H9 (cell line): Measurements from ENCODE around the gene EID2. TPM values are rescaled to one million over a fixed set of nuclear protein-coding genes. Genes with fewer than 3 reads are reported as not detected.

Experiments used
- DNase-seq: peaks from one replicate; pipeline ENCODE4 v3.0.0-alpha.2; 2017
- H2AFZ ChIP-seq: one replicate; pipeline ENCODE4 v1.6.1; 2013; ENCODE audit warnings: mild to moderate bottlenecking, low read length, control low read depth, moderate library complexity
- H2AK5ac ChIP-seq: 2 replicates; pipeline ENCODE4 v1.6.1; 2013; ENCODE audit warnings: low read length, control low read depth, mixed read lengths; ENCODE audit not compliant: insufficient read length
- H2BK120ac ChIP-seq: one replicate; pipeline ENCODE4 v1.6.1; 2013; ENCODE audit warnings: low read depth, mild to moderate bottlenecking, low read length, control low read depth, inconsistent platforms; ENCODE audit not compliant: poor library complexity, severe bottlenecking
- H2BK12ac ChIP-seq: 2 replicates; pipeline ENCODE4 v1.6.1; 2013; ENCODE audit warnings: low read length, control low read depth, mixed read lengths, low read depth; ENCODE audit not compliant: insufficient read length
- H2BK15ac ChIP-seq: 2 replicates; pipeline ENCODE4 v1.6.1; 2013; ENCODE audit warnings: low read depth, low read length, control low read depth
- H2BK20ac ChIP-seq: one replicate; pipeline ENCODE4 v1.6.1; 2013; ENCODE audit warnings: low read depth, mild to moderate bottlenecking, low read length, control low read depth, inconsistent platforms; ENCODE audit not compliant: poor library complexity, severe bottlenecking
- H2BK5ac ChIP-seq: 2 replicates; pipeline ENCODE4 v1.6.1; 2013; ENCODE audit warnings: low read length, control low read depth, mixed read lengths; ENCODE audit not compliant: insufficient read length
- H3K14ac ChIP-seq: 2 replicates; pipeline ENCODE4 v1.6.1; 2013; ENCODE audit warnings: low read length, control low read depth; ENCODE audit not compliant: insufficient read depth
- H3K18ac ChIP-seq: 2 replicates; pipeline ENCODE4 v1.6.1; 2013; ENCODE audit warnings: low read depth, mild to moderate bottlenecking, mixed read lengths, low read length, control low read depth; ENCODE audit not compliant: insufficient read length
- H3K23ac ChIP-seq: 2 replicates; pipeline ENCODE4 v1.6.1; 2013; ENCODE audit warnings: low read length, control low read depth, mixed read lengths, low read depth; ENCODE audit not compliant: insufficient read length
- H3K23me2 ChIP-seq: 2 replicates; pipeline ENCODE4 v1.6.1; 2013; ENCODE audit warnings: low read depth, mild to moderate bottlenecking, mixed read lengths, low read length, control low read depth; ENCODE audit not compliant: insufficient read length, poor library complexity, severe bottlenecking
- H3K27ac ChIP-seq: 2 replicates; pipeline ENCODE4 v1.5.1; 2013; ENCODE audit warnings: low read length, control low read depth, mixed read lengths, low read depth; ENCODE audit not compliant: insufficient read length
- H3K27me3 ChIP-seq: 2 replicates; pipeline ENCODE4 v1.6.1; 2013; ENCODE audit warnings: low read length, control low read depth, inconsistent platforms; ENCODE audit not compliant: insufficient read depth
- H3K4ac ChIP-seq: 2 replicates; pipeline ENCODE4 v1.6.1; 2013; ENCODE audit warnings: low read depth, mild to moderate bottlenecking, control low read depth, inconsistent platforms, low read length, moderate library complexity
- H3K4me1 ChIP-seq: 2 replicates; pipeline ENCODE4 v1.6.1; 2013; ENCODE audit warnings: low read length, control low read depth, inconsistent platforms; ENCODE audit not compliant: insufficient read depth
- H3K4me2 ChIP-seq: 2 replicates; pipeline ENCODE4 v1.6.1; 2013; ENCODE audit warnings: low read length, control low read depth, mixed read lengths; ENCODE audit not compliant: insufficient read length, insufficient read depth
- H3K56ac ChIP-seq: 2 replicates; pipeline ENCODE4 v1.6.1; 2013; ENCODE audit warnings: low read depth, mild to moderate bottlenecking, mixed read lengths, low read length, control low read depth; ENCODE audit not compliant: insufficient read length
- H3K79me1 ChIP-seq: 2 replicates; pipeline ENCODE4 v1.6.1; 2013; ENCODE audit warnings: low read depth, mild to moderate bottlenecking, moderate library complexity, low read length, control low read depth, inconsistent platforms; ENCODE audit not compliant: insufficient read depth, poor library complexity, severe bottlenecking
- H3K79me2 ChIP-seq: 2 replicates; pipeline ENCODE4 v1.6.1; 2013; ENCODE audit warnings: low read length, control low read depth, inconsistent platforms; ENCODE audit not compliant: insufficient read depth
- H3K9ac ChIP-seq: 2 replicates; pipeline ENCODE4 v1.6.1; 2013; ENCODE audit warnings: low read length, control low read depth, mixed read lengths; ENCODE audit not compliant: insufficient read length; ENCODE audit errors: extremely low read depth
- H3K9me3 ChIP-seq: one replicate; pipeline ENCODE4 v1.6.1; 2013; ENCODE audit warnings: low read depth, low read length, inconsistent platforms; ENCODE audit not compliant: control insufficient read depth
- H3T11ph ChIP-seq: one replicate; pipeline ENCODE4 v1.6.1; 2013; ENCODE audit warnings: mild to moderate bottlenecking, low read length, control low read depth, inconsistent platforms
- H4K20me1 ChIP-seq: one replicate; pipeline ENCODE4 v1.6.1; 2013; ENCODE audit not compliant: control insufficient read depth, insufficient read length, insufficient read depth
- H4K5ac ChIP-seq: 2 replicates; pipeline ENCODE4 v1.6.1; 2013; ENCODE audit warnings: low read depth, mild to moderate bottlenecking, mixed read lengths, low read length, control low read depth; ENCODE audit not compliant: insufficient read length
- H4K8ac ChIP-seq: replicated peaks from 2 replicates; pipeline ENCODE4 v1.6.1; 2013; ENCODE audit warnings: low read length, control low read depth, mixed read lengths, low read depth; ENCODE audit not compliant: insufficient read length
- H4K91ac ChIP-seq: 2 replicates; pipeline ENCODE4 v1.6.1; 2013; ENCODE audit warnings: low read depth, mild to moderate bottlenecking, moderate library complexity, mixed read lengths, low read length, control low read depth; ENCODE audit not compliant: insufficient read length
- H3K27ac Mint-ChIP-seq, 3 experiments: 2 replicates in 2 of 3; 3 replicates in 1 of 3; pipeline ENCODE4 v1.8.0; 2020 to 2021; ENCODE audit warnings: mixed read lengths in 3 of 3, mild to moderate bottlenecking in 1 of 3, moderate library complexity in 1 of 3
- H3K27me3 Mint-ChIP-seq: 2 replicates; pipeline ENCODE4 v1.8.0; 2021; ENCODE audit warnings: low read depth, mild to moderate bottlenecking, moderate library complexity, mixed read lengths
- H3K36me3 Mint-ChIP-seq, 3 experiments: 2 replicates in 2 of 3; 3 replicates in 1 of 3; pipeline ENCODE4 v1.8.0; 2020 to 2021; ENCODE audit warnings: low read depth in 3 of 3, mixed read lengths in 3 of 3; ENCODE audit not compliant: insufficient read depth in 1 of 3
- H3K4me1 Mint-ChIP-seq, 2 experiments: 2 replicates each; pipeline ENCODE4 v1.8.0; 2020; ENCODE audit warnings: mixed read lengths in 2 of 2
- H3K4me3 Mint-ChIP-seq, 2 experiments: 2 replicates in 1 of 2; 3 replicates in 1 of 2; pipeline ENCODE4 v1.8.0; 2020 to 2021; ENCODE audit warnings: mild to moderate bottlenecking in 2 of 2, mixed read lengths in 2 of 2, moderate library complexity in 1 of 2
- H3K9me3 Mint-ChIP-seq, 2 experiments: 2 replicates in 1 of 2; 3 replicates in 1 of 2; pipeline ENCODE4 v1.8.0; 2020; ENCODE audit warnings: mild to moderate bottlenecking in 2 of 2, mixed read lengths in 2 of 2, moderate library complexity in 1 of 2
- CTCF ChIP-seq: fragments of 200-600 bp; sonication (generic); conservative IDR thresholded peaks from 3 replicates; pipeline ENCODE4 v1.8.0; 2021; ENCODE audit warnings: antibody characterized with exemption, mild to moderate bottlenecking
- WGBS: extraction: QIAGEN DNeasy Blood & Tissue Kit; methylation state at CpG from one replicate; pipeline ENCODE4 v1.1.7; 2013; ENCODE audit warnings: missing lambda C conversion rate, low lambda C conversion rate, mixed read lengths; ENCODE audit not compliant: insufficient read length; ENCODE audit errors: extremely low coverage; 5-methylcytosine and 5-hydroxymethylcytosine counted together
- total RNA-seq: library from RNA; stranded (reverse); gene quantifications from 2 replicates; pipeline ENCODE4 v1.2.1, GENCODE V29; 2021

EID2 gene
- total RNA-seq, 1 experiment from 2014 or later: 18.8 TPM

DNA sequence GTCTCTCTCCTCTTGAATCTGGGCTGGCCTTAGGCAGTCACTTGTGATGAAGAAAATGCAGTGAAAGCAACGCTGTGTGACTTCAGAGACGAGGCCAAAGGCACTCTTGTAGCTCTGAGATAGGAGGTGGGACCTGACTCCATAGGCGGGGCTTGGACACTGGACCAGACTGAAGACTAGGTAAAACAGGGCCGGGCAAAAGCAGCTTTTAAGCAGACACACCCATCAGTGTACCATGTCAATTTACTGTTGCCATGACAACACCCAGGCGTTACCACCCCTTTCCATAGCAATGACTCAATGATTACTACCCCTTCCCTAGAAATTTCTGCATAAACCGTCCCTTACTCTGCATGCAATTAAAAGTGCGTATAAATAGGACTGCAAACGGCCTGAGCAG lies 6.6 kb upstream of the EID2 start:
- H3K9me3 Mint-ChIP-seq: no peaks in the 10 kb centered on the region
- H3K56ac ChIP-seq: no peak overlapping the region
- peak; percentile 34 for DNase-seq
- H3K27ac Mint-ChIP-seq: no peak overlapping the region
- no peaks in the 10 kb centered on the region for H3K79me2 ChIP-seq
- H2BK12ac ChIP-seq: no peak overlapping the region
- no peak overlapping the region for H3K4ac ChIP-seq
- no peak overlapping the region for H2BK120ac ChIP-seq
- no peak overlapping the region for H3T11ph ChIP-seq
- H3K14ac ChIP-seq: no peak overlapping the region
- no CpG with 5 or more reads among the region's 8 CpGs for WGBS
- H3K18ac ChIP-seq: no peak overlapping the region
- no peak overlapping the region for H4K5ac ChIP-seq
- H2AK5ac ChIP-seq: no peak overlapping the region
- H3K27me3 ChIP-seq: no peaks in the 10 kb centered on the region
- no peak overlapping the region for H2BK5ac ChIP-seq
- peaks cover 9 to 12% of the 10 kb centered on the region in 2 experiments for H3K4me1 Mint-ChIP-seq
- no peaks in the 10 kb centered on the region for H3K9me3 ChIP-seq
- TF ChIP-seq CTCF: no peak
- H3K23ac ChIP-seq: no peak overlapping the region
- no peak overlapping the region for H2BK15ac ChIP-seq
- H4K8ac ChIP-seq: no peak overlapping the region
- no peak overlapping the region for H2BK20ac ChIP-seq
- H3K27me3 Mint-ChIP-seq: peaks cover 4% of the 10 kb centered on the region
- no peak overlapping the region for H3K27ac ChIP-seq
- no peak overlapping the region for H4K91ac ChIP-seq
- no peaks in the 10 kb centered on the region for H3K36me3 Mint-ChIP-seq
- H3K79me1 ChIP-seq: no peaks in the 10 kb centered on the region
- no peaks in the 10 kb centered on the region for H4K20me1 ChIP-seq
- H3K4me1 ChIP-seq: peaks cover 3% of the 10 kb centered on the region; the same call in 1 of the 2 replicates
- H3K4me2 ChIP-seq: no peak overlapping the region
- no peaks in the 10 kb centered on the region for H3K23me2 ChIP-seq
- no peak overlapping the region for H3K9ac ChIP-seq
- no peak overlapping the region for H3K4me3 Mint-ChIP-seq
- H2AFZ ChIP-seq: no peak overlapping the region
